A549 treated with GW870086 at 1 μM for 4 hours (cell line): Measurements from ENCODE around the gene NDUFB5. TPM values are rescaled to one million over a fixed set of nuclear protein-coding genes. Genes with fewer than 3 reads are reported as not detected.

Experiments used
- total RNA-seq: library from RNA; stranded (reverse); fragments of 200-300 nt; extraction: Qiagen RNA extraction; gene quantifications from 5 replicates; pipeline ENCODE4 v1.2.3, GENCODE V29; 2022; ENCODE audit warnings: low read depth

The NDUFB5 gene
- 46.1 to 55.8 TPM (median 47.6 TPM) in 5 replicates for total RNA-seq

GRCh38 chr3:179604321-179605078 lies at the start of gene NDUFB5, which contains the start of gene MRPL47:
NDUFB5 (plus strand) TSS chr3:179604794; CDS start chr3:179604816, 22 bp downstream.
MRPL47 (minus strand) TSS chr3:179604638; CDS start chr3:179604624, 14 bp downstream.

GRCh38 chr3:179562591-179563270 lies 41.9 kb upstream of the NDUFB5 start, which contains the start of gene ACTL6A:
ACTL6A (plus strand) TSS chr3:179562926; CDS start chr3:179563093, 167 bp downstream.

GRCh38 chr3:179652447-179653095 lies 48.0 kb downstream of the NDUFB5 start, which contains the start of gene USP13:
USP13 (plus strand) TSS chr3:179653040; CDS start chr3:179653226, 186 bp downstream.

Other genes with a start within 250 kb of the NDUFB5 start
- gene GNB4, start 153.3 kb upstream of the NDUFB5 start, total RNA-seq, result 9.7 to 16.0 TPM (median 14.1 TPM) in 5 replicates
- gene ACTL6A, start 41.9 kb upstream of the NDUFB5 start, total RNA-seq, result 49.1 to 71.1 TPM (median 51.8 TPM) in 5 replicates
- gene MRPL47, start 156 bp upstream of the NDUFB5 start, total RNA-seq, result 39.2 to 43.6 TPM (median 40.7 TPM) in 5 replicates
- gene USP13, start 48.2 kb downstream of the NDUFB5 start, total RNA-seq, result 9.3 to 11.6 TPM (median 9.8 TPM) in 5 replicates